Body of pancreas (tissue), 4 donors: Measurements from ENCODE around the gene DHX29.

Source experiments
- POLR2A ChIP-seq, 3 donors: fragments of 450-650 bp; IDR thresholded peaks; one replicate each; pipeline ENCODE4 v1.6.1; 2016; ENCODE audit warnings: antibody characterized with exemption in 3 of 3, mild to moderate bottlenecking in 2 of 3
- TF ChIP-seq, protein P1 (sequence below), 7 experiments: fragments of 450-650 bp in 4 of 7; fragments of 200-600 bp in 3 of 7; sonication (generic) in 3 of 7; IDR thresholded peaks; one replicate each; pipeline ENCODE4 v1.5.1; 2016 to 2019; ENCODE audit warnings: antibody characterized with exemption in 7 of 7

DNA sequence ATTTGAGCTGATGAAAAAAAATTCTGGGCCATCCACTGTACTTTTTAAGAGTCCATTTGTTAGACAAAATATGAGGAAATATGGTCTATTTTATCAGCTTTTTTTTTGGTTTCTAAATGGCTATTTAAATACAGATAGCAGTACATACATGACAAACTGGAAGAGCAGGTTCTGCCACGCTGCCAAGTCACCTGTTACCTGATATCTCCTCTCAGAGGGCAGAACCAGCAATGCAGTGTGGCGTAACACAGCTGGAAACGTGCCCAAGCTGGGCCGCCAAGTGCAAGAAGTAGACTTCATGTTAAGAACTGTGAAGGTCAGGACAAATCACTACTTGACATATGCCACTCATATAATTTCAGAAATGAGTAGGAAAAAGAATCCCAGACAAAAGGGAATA is 88.5 kb downstream of the DHX29 start:
- TF ChIP-seq, protein P1, sequence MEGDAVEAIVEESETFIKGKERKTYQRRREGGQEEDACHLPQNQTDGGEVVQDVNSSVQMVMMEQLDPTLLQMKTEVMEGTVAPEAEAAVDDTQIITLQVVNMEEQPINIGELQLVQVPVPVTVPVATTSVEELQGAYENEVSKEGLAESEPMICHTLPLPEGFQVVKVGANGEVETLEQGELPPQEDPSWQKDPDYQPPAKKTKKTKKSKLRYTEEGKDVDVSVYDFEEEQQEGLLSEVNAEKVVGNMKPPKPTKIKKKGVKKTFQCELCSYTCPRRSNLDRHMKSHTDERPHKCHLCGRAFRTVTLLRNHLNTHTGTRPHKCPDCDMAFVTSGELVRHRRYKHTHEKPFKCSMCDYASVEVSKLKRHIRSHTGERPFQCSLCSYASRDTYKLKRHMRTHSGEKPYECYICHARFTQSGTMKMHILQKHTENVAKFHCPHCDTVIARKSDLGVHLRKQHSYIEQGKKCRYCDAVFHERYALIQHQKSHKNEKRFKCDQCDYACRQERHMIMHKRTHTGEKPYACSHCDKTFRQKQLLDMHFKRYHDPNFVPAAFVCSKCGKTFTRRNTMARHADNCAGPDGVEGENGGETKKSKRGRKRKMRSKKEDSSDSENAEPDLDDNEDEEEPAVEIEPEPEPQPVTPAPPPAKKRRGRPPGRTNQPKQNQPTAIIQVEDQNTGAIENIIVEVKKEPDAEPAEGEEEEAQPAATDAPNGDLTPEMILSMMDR (IDR thresholded peaks at IDR 0.05), result peak in 2 of 7 experiments; percentile 13 to 31
- TF ChIP-seq POLR2A (IDR thresholded peaks at IDR 0.05), result no peak
